Dermis blood vessel endothelial cell (primary cell): ENCODE results near the gene C17orf113. TPM values are rescaled to one million over a fixed set of nuclear protein-coding genes. Genes with fewer than 3 reads are reported as not detected.
"Not testable (repeated sequence)": the region's sequence is repeated elsewhere in the genome, so short reads cannot be mapped to it uniquely, and the experiment has no call there.

Experiments
- DNase-seq: peaks from one replicate; pipeline ENCODE4 v3.0.0; 2010
- total RNA-seq: library from RNA; depleted of rRNA; stranded (reverse); fragments of >200 nt; gene quantifications from 2 replicates; pipeline ENCODE4 v1.2.3, GENCODE V29; 2014

C17orf113 gene
- total RNA-seq, 1 donor from 2014 or later = 0.17 TPM

GRCh38 chr17:42016411-42016831 is 34.0 kb downstream of the C17orf113 start:
- peak; percentile 32 for DNase-seq

GRCh38 chr17:42013740-42014139 is 36.7 kb downstream of the C17orf113 start:
- DNase-seq = not testable (repeated sequence)

GRCh38 chr17:42012363-42012762 is 38.0 kb downstream of the C17orf113 start:
- DNase-seq = not testable (repeated sequence)

DNA sequence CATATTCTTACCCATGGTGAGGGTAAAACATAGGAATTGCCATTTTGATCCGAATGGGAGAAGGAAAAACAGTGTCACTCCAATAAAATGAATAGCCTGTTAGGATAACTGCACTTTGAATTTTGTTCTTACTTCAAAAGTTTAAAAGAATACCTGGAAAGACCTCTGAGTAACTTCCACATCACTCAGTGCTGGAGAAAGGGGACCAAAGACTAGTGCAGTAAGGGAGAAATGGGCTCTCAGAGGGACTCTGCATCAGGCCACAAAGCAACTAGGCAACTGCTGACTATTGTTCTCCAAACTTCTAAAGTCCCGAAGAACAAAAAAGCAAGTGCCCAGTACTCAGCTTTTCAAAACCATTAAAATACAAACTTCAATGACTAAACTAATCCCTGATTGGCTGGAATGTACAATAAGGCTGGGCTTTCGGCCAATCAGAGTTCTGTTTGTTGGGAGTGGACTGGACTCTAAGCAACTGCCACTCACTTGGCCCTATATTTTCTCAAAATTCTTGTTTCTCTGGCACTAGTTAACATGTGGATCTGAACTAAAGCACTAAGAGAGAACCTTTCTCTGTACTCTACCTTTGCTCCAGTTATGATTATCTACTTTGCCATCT is 39.4 kb downstream of the C17orf113 start:
- peak; percentile 56 for DNase-seq

GRCh38 chr17:42010266-42010680 is 40.1 kb downstream of the C17orf113 start:
- DNase-seq = peak; percentile 44

GRCh38 chr17:42009170-42009569 is 41.2 kb downstream of the C17orf113 start:
- DNase-seq = no peak

DNA sequence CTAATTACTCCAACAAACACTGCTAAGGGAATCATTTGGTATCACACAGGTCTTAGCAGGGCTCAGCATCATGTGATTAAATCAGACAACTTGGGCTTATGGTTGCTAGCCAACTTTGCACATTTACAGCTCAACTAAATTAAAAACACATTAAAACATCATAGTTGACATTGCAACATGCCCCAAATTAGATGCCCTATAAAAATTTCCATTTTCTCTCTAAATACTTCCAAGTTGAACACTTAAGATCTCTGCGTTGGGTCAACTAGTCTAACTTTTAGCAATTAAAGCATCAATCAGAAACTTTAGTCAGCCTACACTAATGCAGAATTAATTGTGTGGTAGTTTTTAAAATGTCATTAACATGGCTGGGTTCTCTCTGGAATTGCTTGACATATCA is 45.2 kb downstream of the C17orf113 start:
- no peak for DNase-seq

DNA sequence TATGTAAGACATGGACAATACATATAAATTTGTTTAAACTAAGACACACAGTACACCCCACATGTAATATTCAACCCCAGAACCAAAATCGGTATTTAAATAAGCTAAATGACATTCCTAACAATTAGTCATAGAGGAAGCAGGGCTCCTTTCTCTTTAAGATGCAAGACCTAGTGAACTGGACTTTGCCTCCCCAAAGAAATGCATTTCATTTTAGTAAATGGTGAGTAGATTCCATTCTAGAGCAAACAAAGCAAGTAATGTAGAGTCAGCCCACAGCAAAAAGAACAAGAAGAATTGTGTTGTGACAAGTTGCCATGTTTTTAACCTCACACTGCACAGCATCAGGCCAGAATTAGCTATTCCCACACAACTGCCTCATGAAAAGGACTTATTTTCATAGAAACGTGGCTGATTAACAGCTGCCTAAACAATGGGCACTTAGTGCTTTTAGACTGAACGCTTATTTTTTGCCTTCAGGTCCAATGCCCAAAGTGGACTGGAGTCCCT is 47.6 kb downstream of the C17orf113 start:
- DNase-seq = peak; percentile 52

GRCh38 chr17:42002175-42002791 is 48.1 kb downstream of the C17orf113 start:
- DNase-seq = no peak

DNA sequence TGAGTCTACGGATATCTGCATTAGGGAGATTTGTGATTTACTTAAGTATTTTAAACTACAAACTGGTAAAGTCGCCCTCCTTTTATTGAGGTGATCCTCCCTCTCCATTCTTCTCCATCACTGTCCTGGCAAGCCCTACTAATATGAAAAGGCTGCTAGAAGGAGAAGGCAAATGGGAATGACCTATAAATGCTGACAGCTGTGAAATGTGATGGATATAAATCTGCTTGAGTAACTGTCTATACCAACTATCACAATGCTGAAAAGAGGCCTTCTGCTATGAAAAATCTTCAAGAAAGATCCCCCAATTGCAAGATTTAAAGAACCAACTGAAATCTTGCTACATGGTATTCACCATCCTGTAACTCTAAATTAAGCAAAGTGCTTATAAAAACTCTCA is 48.7 kb downstream of the C17orf113 start:
- no peak for DNase-seq

DNA sequence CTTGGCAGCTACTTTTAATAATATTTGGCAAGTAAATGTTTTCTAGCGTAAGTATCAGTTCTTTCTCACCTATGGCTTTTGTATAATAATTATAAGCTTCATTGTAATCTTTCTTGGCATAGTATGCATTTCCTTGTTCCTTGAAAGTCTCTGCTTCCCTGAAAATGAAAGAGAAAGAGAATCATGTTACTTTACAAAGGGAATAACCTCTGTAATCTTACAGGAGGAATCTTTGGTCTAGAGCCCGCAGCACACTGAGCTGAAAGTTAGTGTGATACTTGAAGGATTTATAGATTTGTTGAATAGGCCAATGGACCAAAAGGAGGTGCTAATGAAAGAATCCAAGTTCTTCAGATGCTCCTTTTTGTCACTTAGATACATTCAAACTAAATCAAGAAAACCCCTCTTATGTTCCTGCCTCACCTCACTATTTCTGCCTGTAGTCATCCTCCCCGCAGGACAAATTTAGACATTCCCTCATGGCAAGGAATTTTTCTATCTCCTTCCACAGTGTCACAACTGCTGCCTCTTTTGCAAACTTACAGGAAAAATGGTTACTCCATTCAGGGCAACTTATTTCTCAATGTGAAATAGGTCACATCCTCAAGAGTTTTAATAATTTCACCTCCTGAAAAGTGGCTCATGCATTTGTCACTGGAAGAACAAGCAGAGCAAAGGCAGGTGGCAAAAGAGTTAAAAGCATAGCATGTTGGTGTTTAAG is 49.8 kb downstream of the C17orf113 start:
- no peak for DNase-seq

GRCh38 chr17:41998497-41998896 is 51.9 kb downstream of the C17orf113 start:
- no peak for DNase-seq

DNA sequence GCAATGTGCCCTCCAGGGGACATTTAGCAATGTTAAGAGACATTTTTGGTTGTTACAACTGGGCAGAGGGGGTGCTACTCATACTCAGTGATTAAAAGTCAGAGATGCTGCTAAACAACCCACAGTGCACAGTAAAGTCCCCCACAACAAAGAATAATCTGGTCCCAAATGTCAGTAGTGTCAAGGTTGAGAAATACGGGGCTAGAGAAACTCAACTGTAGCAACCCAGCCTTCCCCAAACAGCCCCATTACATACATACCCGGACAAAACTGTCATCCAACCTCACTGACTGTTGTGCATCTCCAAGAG is 53.6 kb downstream of the C17orf113 start:
- no peak for DNase-seq

GRCh38 chr17:41992576-41992975 is 57.8 kb downstream of the C17orf113 start:
- no peak for DNase-seq

- no peak for DNase-seq
Measured at GRCh38 chr17:41989702-41990419, 60.5 kb downstream of the C17orf113 start.

DNA sequence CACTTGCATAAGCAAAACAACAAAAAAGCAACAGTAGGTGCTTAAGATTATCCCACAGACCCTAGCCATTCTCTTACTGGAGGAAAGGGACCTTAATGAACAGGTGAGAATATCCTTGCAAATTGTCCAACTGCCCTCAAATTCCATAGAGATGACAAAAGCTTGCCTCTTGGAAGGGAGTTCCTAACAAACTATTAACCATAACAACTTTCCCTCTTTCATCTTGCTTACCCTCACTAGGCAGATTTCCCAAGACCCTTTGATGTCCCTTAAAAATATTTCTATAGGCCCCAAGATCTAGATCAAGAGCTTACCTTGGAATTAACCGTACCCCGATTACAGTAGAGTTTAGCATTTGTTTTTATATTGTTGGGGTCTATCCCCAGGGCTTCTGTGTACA is 62.0 kb downstream of the C17orf113 start:
- no peak for DNase-seq

Other genes with a start within 250 kb of the C17orf113 start
- gene P3H4, start 238.7 kb downstream of the C17orf113 start, total RNA-seq = 65.4 and 79.3 TPM in 2 replicates
- gene FKBP10, start 237.6 kb downstream of the C17orf113 start, total RNA-seq = 186 and 244 TPM in 2 replicates
- 53.0 and 102 TPM in 2 replicates for gene NT5C3B, start 214.4 kb downstream of the C17orf113 start, total RNA-seq
- 0.05 TPM in 1 of 2 replicates, not detected in the other for gene KLHL10, start 212.8 kb downstream of the C17orf113 start, total RNA-seq
- 35.7 and 41.2 TPM in 2 replicates for gene KLHL11, start 185.2 kb downstream of the C17orf113 start, total RNA-seq
- 195 and 384 TPM in 2 replicates for gene ACLY, start 131.7 kb downstream of the C17orf113 start, total RNA-seq
- 0.28 and 0.34 TPM in 2 replicates for gene ODAD4, start 120.0 kb downstream of the C17orf113 start, total RNA-seq
- 48.7 and 63.1 TPM in 2 replicates for gene CNP, start 83.8 kb downstream of the C17orf113 start, total RNA-seq
- gene DNAJC7, start 33.2 kb downstream of the C17orf113 start, total RNA-seq = 68.2 and 89.0 TPM in 2 replicates
- 44.2 and 46.6 TPM in 2 replicates for gene NKIRAS2, start 30.5 kb downstream of the C17orf113 start, total RNA-seq
- not detected in 2 replicates for gene ZNF385C, start 47.9 kb upstream of the C17orf113 start, total RNA-seq
- 6.9 and 10.6 TPM in 2 replicates for gene DHX58, start 62.1 kb upstream of the C17orf113 start, total RNA-seq
- 10.2 and 15.4 TPM in 2 replicates for gene KAT2A, start 70.8 kb upstream of the C17orf113 start, total RNA-seq
- 0.17 TPM in 1 of 2 replicates, not detected in the other for gene HSPB9, start 72.2 kb upstream of the C17orf113 start, total RNA-seq
- gene RAB5C, start 104.4 kb upstream of the C17orf113 start, total RNA-seq = 82.2 and 136 TPM in 2 replicates
- gene KCNH4, start 130.5 kb upstream of the C17orf113 start, total RNA-seq = under 0.01 and 0.05 TPM in 2 replicates
- not detected in 2 replicates for gene HCRT, start 134.9 kb upstream of the C17orf113 start, total RNA-seq
- gene GHDC, start 143.9 kb upstream of the C17orf113 start, total RNA-seq = 28.6 and 36.5 TPM in 2 replicates
- gene STAT5B, start 225.8 kb upstream of the C17orf113 start, total RNA-seq = 46.3 and 46.8 TPM in 2 replicates
- gene STAT5A, start 237.9 kb upstream of the C17orf113 start, total RNA-seq = 51.4 and 60.2 TPM in 2 replicates